ENCODE data around the gene TGM4. TPM values are rescaled to one million over a fixed set of nuclear protein-coding genes. Genes with fewer than 3 reads are reported as not detected.

TGM4 gene
- total RNA-seq, 4 donors from 2014 or later: 0.30 to 0.56 TPM; not detected in 2

DNA sequence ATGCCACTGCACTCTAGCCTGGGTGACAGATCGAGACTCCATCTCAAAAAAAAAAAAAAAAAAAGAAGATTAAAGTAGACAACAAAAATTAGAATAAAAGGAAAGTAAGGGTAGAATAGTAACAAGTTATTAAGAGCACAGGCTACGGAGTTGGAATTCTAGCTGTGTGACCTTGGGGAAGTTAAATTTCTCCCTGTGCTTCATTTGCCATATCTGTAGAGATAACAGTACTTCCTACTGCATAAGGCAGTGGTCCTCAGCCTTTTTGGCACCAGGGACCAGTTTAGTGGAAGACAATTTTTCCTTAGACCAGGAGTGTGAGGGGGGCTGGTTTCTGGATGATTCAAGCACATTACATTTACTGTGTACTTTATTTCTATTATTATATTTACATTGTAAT, 41.4 kb upstream of the TGM4 start:
- H3K4me3 ChIP-seq: no peak overlapping the region
- TF ChIP-seq, protein P1, sequence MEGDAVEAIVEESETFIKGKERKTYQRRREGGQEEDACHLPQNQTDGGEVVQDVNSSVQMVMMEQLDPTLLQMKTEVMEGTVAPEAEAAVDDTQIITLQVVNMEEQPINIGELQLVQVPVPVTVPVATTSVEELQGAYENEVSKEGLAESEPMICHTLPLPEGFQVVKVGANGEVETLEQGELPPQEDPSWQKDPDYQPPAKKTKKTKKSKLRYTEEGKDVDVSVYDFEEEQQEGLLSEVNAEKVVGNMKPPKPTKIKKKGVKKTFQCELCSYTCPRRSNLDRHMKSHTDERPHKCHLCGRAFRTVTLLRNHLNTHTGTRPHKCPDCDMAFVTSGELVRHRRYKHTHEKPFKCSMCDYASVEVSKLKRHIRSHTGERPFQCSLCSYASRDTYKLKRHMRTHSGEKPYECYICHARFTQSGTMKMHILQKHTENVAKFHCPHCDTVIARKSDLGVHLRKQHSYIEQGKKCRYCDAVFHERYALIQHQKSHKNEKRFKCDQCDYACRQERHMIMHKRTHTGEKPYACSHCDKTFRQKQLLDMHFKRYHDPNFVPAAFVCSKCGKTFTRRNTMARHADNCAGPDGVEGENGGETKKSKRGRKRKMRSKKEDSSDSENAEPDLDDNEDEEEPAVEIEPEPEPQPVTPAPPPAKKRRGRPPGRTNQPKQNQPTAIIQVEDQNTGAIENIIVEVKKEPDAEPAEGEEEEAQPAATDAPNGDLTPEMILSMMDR (IDR thresholded peaks at IDR 0.05): no peak
- no peak for TF ChIP-seq EP300 (IDR thresholded peaks at IDR 0.05)
- no peak for TF ChIP-seq POLR2AphosphoS5 (IDR thresholded peaks at IDR 0.05)
- TF ChIP-seq POLR2A (IDR thresholded peaks at IDR 0.05): no peak
- no peak for DNase-seq (ENCODE audit: low spot score in 2 of 2)
- no peaks in the 10 kb centered on the region for H3K36me3 ChIP-seq
- H3K27ac ChIP-seq: no peak overlapping the region
- H3K27me3 ChIP-seq: no peaks in the 10 kb centered on the region
- 91% methylated on average over 2 of the region's 2 CpGs for WGBS
- H3K4me1 ChIP-seq: no peaks in the 10 kb centered on the region
- H3K9me3 ChIP-seq: no peaks in the 10 kb centered on the region

DNA sequence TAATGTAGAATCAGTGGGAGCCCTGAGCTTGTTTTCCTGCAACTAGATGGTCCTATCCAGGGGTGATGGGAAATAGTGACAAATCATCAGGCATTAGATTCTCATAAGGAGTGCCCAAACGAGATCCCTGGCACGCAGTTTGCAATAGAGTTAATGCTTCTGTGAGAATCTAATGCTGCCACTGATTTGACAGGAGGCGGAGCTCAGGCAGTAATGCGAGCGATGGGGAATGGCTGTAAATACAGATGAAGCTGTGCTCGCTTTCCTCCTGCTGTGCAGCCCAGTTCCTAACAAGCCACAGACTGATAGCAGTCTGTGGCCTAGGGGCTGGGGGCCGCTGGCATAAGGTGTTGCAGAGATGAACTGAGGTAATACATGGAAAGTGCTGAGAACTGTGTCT, 41.0 kb upstream of the TGM4 start:
- peaks cover 4% of the 10 kb centered on the region for H3K36me3 ChIP-seq
- 91% methylated on average over 7 of the region's 7 CpGs for WGBS
- no peak for DNase-seq (ENCODE audit: low spot score in 2 of 2)
- no peaks in the 10 kb centered on the region for H3K27me3 ChIP-seq
- no peaks in the 10 kb centered on the region for H3K9me3 ChIP-seq
- H3K27ac ChIP-seq: no peak overlapping the region
- H3K4me1 ChIP-seq: no peaks in the 10 kb centered on the region
- TF ChIP-seq, protein P1 (IDR thresholded peaks at IDR 0.05): no peak
- no peak for TF ChIP-seq POLR2A (IDR thresholded peaks at IDR 0.05)
- TF ChIP-seq EP300 (IDR thresholded peaks at IDR 0.05): no peak
- no peak for TF ChIP-seq POLR2AphosphoS5 (IDR thresholded peaks at IDR 0.05)
- no peak overlapping the region for H3K4me3 ChIP-seq

DNA sequence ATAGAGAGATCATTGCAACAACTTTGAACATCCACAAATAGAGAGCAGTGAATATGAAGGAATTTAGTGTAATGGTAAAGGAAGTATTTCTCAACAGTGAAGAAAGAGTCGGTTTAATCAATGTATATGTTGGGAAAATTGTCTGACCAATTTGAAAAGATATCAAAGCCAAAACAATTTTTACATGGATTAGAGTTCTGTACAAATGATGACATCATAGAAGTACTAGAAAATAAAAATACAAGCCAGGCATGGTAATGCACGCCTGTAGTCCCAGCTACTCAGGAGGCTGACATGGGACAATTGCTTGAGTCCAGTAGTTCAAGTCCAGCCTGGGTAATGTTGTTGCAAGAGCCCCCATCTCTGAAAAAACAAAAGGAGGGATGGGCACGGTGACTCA, 38.7 kb upstream of the TGM4 start:
- no peak overlapping the region for H3K4me3 ChIP-seq
- no peaks in the 10 kb centered on the region for H3K9me3 ChIP-seq
- 96% methylated on average over 3 of the region's 3 CpGs for WGBS
- H3K36me3 ChIP-seq: peaks cover 4% of the 10 kb centered on the region
- no peak for TF ChIP-seq POLR2AphosphoS5 (IDR thresholded peaks at IDR 0.05)
- TF ChIP-seq EP300 (IDR thresholded peaks at IDR 0.05): no peak
- TF ChIP-seq, protein P1 (IDR thresholded peaks at IDR 0.05): no peak
- TF ChIP-seq POLR2A (IDR thresholded peaks at IDR 0.05): no peak
- H3K27me3 ChIP-seq: no peaks in the 10 kb centered on the region
- H3K27ac ChIP-seq: no peak overlapping the region
- no peak for DNase-seq (ENCODE audit: low spot score in 2 of 2)
- no peaks in the 10 kb centered on the region for H3K4me1 ChIP-seq

DNA sequence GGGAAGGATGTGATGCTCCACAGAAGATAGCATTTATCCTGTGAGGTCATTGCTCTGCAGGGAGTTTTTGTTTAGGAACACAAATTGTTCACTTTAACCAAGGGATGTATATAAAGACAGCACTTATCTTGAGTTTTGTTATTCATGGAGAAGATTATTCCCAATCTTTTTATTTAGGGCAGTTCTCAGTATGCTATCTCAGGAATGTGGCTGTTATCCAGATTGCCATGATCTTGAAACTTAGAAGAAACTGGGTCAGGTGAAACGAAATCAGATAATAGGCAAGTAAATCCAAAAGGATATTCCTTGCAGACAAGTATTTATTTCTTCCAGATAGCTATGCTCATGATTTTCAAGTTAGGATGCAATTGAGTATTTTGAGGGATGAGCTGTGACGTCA, 32.0 kb upstream of the TGM4 start:
- Histone ChIP-seq H3K36me3 (peaks cover 4% of the 10 kb centered on the region), H3K4me3 (no peak overlapping the region), H3K27ac (no peak overlapping the region), H3K4me1 (peaks cover 17% of the 10 kb centered on the region), H3K27me3 (no peaks in the 10 kb centered on the region), H3K9me3 (no peaks in the 10 kb centered on the region)
- WGBS: 75% methylated on average over 2 of the region's 2 CpGs
- no peak for DNase-seq (ENCODE audit: low spot score in 2 of 2)
- TF ChIP-seq EP300 (IDR thresholded peaks at IDR 0.05) (no peak), POLR2AphosphoS5 (IDR thresholded peaks at IDR 0.05) (no peak)

DNA sequence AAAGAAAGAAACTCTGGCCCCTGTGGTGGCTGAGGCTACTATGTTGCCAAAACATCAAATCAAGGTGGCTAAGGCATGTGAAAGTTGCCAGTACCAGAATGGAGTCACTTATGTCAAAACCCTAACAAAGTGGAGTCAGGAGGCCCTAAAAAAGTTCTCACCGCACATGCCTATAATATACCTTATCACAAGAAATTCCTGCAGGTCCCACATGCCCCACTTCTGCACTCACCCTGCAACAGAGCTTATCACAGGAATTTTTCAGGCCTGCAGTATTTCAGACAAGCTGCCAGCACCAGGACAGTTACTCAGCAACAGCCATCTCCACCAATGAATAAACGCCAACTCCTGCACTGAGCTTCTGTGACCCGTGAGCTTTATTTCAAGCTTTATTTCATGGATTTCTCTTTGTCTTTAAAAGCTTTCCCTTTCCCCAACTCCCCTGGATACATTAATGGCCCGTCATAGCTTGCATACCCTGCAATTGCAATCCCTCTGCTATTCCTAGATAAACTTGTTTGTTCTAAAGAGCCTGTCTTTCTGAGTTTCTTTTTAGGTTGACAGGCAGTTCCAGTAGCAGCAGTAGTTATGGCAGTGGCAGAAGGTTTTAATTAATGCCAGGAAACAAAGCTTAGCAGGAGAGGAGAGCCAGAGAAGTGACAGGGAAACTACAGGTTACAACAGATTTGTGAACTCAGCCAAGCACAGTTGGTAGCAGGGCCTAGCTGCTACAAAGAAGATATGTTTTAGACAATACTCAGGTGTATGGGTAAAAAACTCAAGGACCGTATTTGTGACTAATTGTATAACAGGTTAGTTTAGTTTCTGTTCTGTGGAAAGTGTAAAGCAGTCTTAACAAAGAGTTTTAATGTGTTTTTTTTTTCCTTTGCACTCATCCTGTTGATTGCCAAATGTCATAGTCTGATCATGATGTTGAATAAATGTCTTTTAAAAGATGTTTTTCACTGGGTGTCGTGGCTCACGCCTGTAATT, 28.6 kb upstream of the TGM4 start:
- Histone ChIP-seq H3K4me3 (no peak overlapping the region), H3K4me1 (peaks cover 17% of the 10 kb centered on the region), H3K36me3 (no peaks in the 10 kb centered on the region), H3K27ac (peak overlapping the region; percentile 65), H3K27me3 (no peaks in the 10 kb centered on the region), H3K9me3 (no peaks in the 10 kb centered on the region)
- WGBS: 41% methylated on average over 7 of the region's 7 CpGs
- TF ChIP-seq POLR2AphosphoS5 (IDR thresholded peaks at IDR 0.05) (no peak), POLR2A (IDR thresholded peaks at IDR 0.05) (no peak), EP300 (IDR thresholded peaks at IDR 0.05) (no peak)
- TF ChIP-seq, protein P1 (IDR thresholded peaks at IDR 0.05): no peak
- DNase-seq (ENCODE audit: low spot score in 2 of 2): no peak

All from suprapubic skin (tissue), 4 donors.